ENCODE data around the gene GRID1. TPM values are rescaled to one million over a fixed set of nuclear protein-coding genes. Genes with fewer than 3 reads are reported as not detected.

The GRID1 gene
- total RNA-seq, 4 donors from 2014 or later = 0.88 to 7.3 (median 4.1) TPM

- DNase-seq = no peak
- no peaks in the 10 kb centered on the region for H3K4me1 ChIP-seq
- H3K9me3 ChIP-seq = no peaks in the 10 kb centered on the region
- H3K27ac ChIP-seq = no peak overlapping the region
- no peaks in the 10 kb centered on the region for H3K36me3 ChIP-seq
- TF ChIP-seq CTCF (IDR thresholded peaks at IDR 0.05) (no peak), POLR2A (IDR thresholded peaks at IDR 0.05) (no peak)
- intact Hi-C loops (cut with DNase I; ENCODE audit: low total_unique reads) = no loop called here
- H3K27me3 ChIP-seq = no peaks in the 10 kb centered on the region
- no peak overlapping the region for H3K4me3 ChIP-seq
Observed at GRCh38 chr10:85604884-85605283, 761.7 kb downstream of the GRID1 start.

- no peak for DNase-seq
- Histone ChIP-seq H3K4me3 (no peak overlapping the region), H3K27ac (no peak overlapping the region), H3K27me3 (no peaks in the 10 kb centered on the region), H3K36me3 (no peaks in the 10 kb centered on the region), H3K4me1 (no peaks in the 10 kb centered on the region), H3K9me3 (no peaks in the 10 kb centered on the region)
- TF ChIP-seq POLR2A (IDR thresholded peaks at IDR 0.05) (no peak), CTCF (IDR thresholded peaks at IDR 0.05) (no peak)
- intact Hi-C loops (cut with DNase I; ENCODE audit: low total_unique reads) = no loop called here
Observed at GRCh38 chr10:85604136-85604725, 762.4 kb downstream of the GRID1 start.

- Histone ChIP-seq H3K27ac (no peak overlapping the region), H3K4me1 (no peaks in the 10 kb centered on the region), H3K9me3 (no peaks in the 10 kb centered on the region), H3K36me3 (no peaks in the 10 kb centered on the region), H3K27me3 (no peaks in the 10 kb centered on the region), H3K4me3 (no peak overlapping the region)
- intact Hi-C loops (cut with DNase I; ENCODE audit: low total_unique reads) = no loop called here
- TF ChIP-seq POLR2A (IDR thresholded peaks at IDR 0.05) = no peak
- DNase-seq = no peak
Observed at GRCh38 chr10:85603151-85603940, 763.2 kb downstream of the GRID1 start.

GRCh38 chr10:85602713-85603112 lies 763.9 kb downstream of the GRID1 start:
- intact Hi-C loops (cut with DNase I; ENCODE audit: low total_unique reads) = no loop called here
- H3K4me1 ChIP-seq = no peaks in the 10 kb centered on the region
- H3K36me3 ChIP-seq = no peaks in the 10 kb centered on the region
- TF ChIP-seq POLR2A (IDR thresholded peaks at IDR 0.05) (no peak), CTCF (IDR thresholded peaks at IDR 0.05) (no peak)
- no peak for DNase-seq
- no peak overlapping the region for H3K4me3 ChIP-seq
- H3K27me3 ChIP-seq = no peaks in the 10 kb centered on the region
- H3K9me3 ChIP-seq = no peaks in the 10 kb centered on the region
- no peak overlapping the region for H3K27ac ChIP-seq

GRCh38 chr10:85602306-85602705 lies 764.3 kb downstream of the GRID1 start:
- Histone ChIP-seq H3K4me3 (no peak overlapping the region), H3K9me3 (no peaks in the 10 kb centered on the region), H3K36me3 (no peaks in the 10 kb centered on the region), H3K4me1 (no peaks in the 10 kb centered on the region), H3K27ac (no peak overlapping the region), H3K27me3 (no peaks in the 10 kb centered on the region)
- no peak for DNase-seq
- TF ChIP-seq POLR2A (IDR thresholded peaks at IDR 0.05) (no peak), CTCF (IDR thresholded peaks at IDR 0.05) (no peak)
- intact Hi-C loops (cut with DNase I; ENCODE audit: low total_unique reads) = no loop called here
